PC-9 (cell line): ENCODE results near the gene ZC3H12C.

Experiments used
- CTCF ChIP-seq: fragments of 200-600 bp; sonication (generic); conservative IDR thresholded peaks from 2 replicates; pipeline ENCODE4 v1.6.1; 2017; ENCODE audit warnings: mixed run types, antibody characterized with exemption, mild to moderate bottlenecking, moderate library complexity
- EZH2 ChIP-seq: fragments of 200-600 bp; sonication (generic); IDR thresholded peaks from 2 replicates; pipeline ENCODE4 v1.8.0; 2017; ENCODE audit warnings: antibody characterized with exemption, low read depth

- no peak for TF ChIP-seq EZH2
- TF ChIP-seq CTCF, result no peak
Observed at GRCh38 chr11:110147962-110148709, 54.9 kb downstream of the ZC3H12C start.
